ENCODE data around the gene DOHH. TPM values are rescaled to one million over a fixed set of nuclear protein-coding genes. Genes with fewer than 3 reads are reported as not detected.

DOHH gene
- total and polyA plus RNA-seq, 2 donors (not counting 3 experiments of a cell fraction or from before 2014, with no cell fraction given), result 8.7 to 15.2 TPM

GRCh38 chr19:3450796-3451411 is 49.6 kb downstream of the DOHH start:
- CTCF ChIA-PET, result interaction anchor here (0.8 to 1.5 kb wide), 5 partner anchors 11 to 34 kb away, joined by 3 to 5 read pairs (median 4); no protein-coding TSS in a partner anchor

GRCh38 chr19:3448616-3449334 is 51.7 kb downstream of the DOHH start:
- intact Hi-C loops (cut with micrococcal nuclease), result no loop called here
- no peak overlapping the region for H3K9ac ChIP-seq (replicated peaks; ENCODE audit: extremely low read depth, insufficient read depth, low read length)
- no peak overlapping the region for H3K4me3 ChIP-seq (replicated peaks in 1 of 3; ENCODE audit: insufficient read depth in 1 of 3, low read depth in 1 of 3, low read length in 3 of 3)
- H3K79me2 ChIP-seq (ENCODE audit: control insufficient read depth, insufficient read depth, low read length), result peaks cover 11% of the 10 kb centered on the region
- H3K9me3 ChIP-seq (replicated peaks; ENCODE audit: control insufficient read depth, insufficient read depth, low read length), result no peaks in the 10 kb centered on the region
- no peak overlapping the region for H3K4me2 ChIP-seq (ENCODE audit: insufficient read depth, low read length)
- DNase-seq (ENCODE audit: low read depth, low spot score) (no peak), FAIRE-seq (no peak)
- no peaks in the 10 kb centered on the region for H3K9me1 ChIP-seq (replicated peaks; ENCODE audit: control insufficient read depth, extremely low read depth, insufficient read depth, low read length)
- peaks cover 5 to 37% of the 10 kb centered on the region in 2 experiments for H3K36me3 ChIP-seq (ENCODE audit: control insufficient read depth in 2 of 2, extremely low read depth in 1 of 2, insufficient read depth in 2 of 2, low read length in 2 of 2)
- peaks cover 16% of the 10 kb centered on the region for H3K4me1 ChIP-seq (ENCODE audit: control insufficient read depth, extremely low read depth, insufficient read depth, low read length)
- BruUV-seq (replicated peaks), result no TSS peak
- H2AFZ ChIP-seq (ENCODE audit: low read depth, low read length), result no peak overlapping the region
- ChIA-PET POLR2A (no interaction called here), CTCF (interaction anchor here (1.2 kb wide), 1 partner anchor 19 kb away, joined by 5 read pairs; no protein-coding TSS in a partner anchor)
- dilution Hi-C loops (cut with MboI; ENCODE audit: extremely low pct_ligation_motif_present, low sequenced_read_pairs), result no loop called here
- no peak overlapping the region for H3K27ac ChIP-seq (ENCODE audit: insufficient read depth, low read depth, low read length)
- H4K20me1 ChIP-seq (replicated peaks; ENCODE audit: control insufficient read depth, extremely low read depth, insufficient read depth, low read length), result no peaks in the 10 kb centered on the region
- H3K27me3 ChIP-seq (ENCODE audit: control insufficient read depth in 2 of 2, insufficient read depth in 2 of 2, low read length in 2 of 2), result no peaks in the 10 kb centered on the region
- TF ChIP-seq FOS (IDR thresholded peaks at IDR 0.05; ENCODE audit: borderline replicate concordance, insufficient read depth, low read length) (no peak), POLR2AphosphoS5 (IDR thresholded peaks at IDR 0.05; ENCODE audit: insufficient read depth, low read depth, low read length) (no peak), JUN (IDR thresholded peaks at IDR 0.05; ENCODE audit: borderline replicate concordance, insufficient read depth, insufficient read length, low read depth) (no peak), GATA2 (IDR thresholded peaks at IDR 0.05; ENCODE audit: insufficient read depth, insufficient read length, low read depth, low read length) (no peak), MAX (IDR thresholded peaks at IDR 0.05; ENCODE audit: insufficient read depth, insufficient read length) (no peak), EZH2 (IDR thresholded peaks at IDR 0.05; ENCODE audit: borderline replicate concordance, low read depth, low read length, severe bottlenecking) (no peak), MYC (IDR thresholded peaks at IDR 0.05; ENCODE audit: low read depth, low read length) (no peak), POLR2A (IDR thresholded peaks at IDR 0.05; ENCODE audit: low read depth, low read length) (no peak)
- TF ChIP-seq, protein P1, sequence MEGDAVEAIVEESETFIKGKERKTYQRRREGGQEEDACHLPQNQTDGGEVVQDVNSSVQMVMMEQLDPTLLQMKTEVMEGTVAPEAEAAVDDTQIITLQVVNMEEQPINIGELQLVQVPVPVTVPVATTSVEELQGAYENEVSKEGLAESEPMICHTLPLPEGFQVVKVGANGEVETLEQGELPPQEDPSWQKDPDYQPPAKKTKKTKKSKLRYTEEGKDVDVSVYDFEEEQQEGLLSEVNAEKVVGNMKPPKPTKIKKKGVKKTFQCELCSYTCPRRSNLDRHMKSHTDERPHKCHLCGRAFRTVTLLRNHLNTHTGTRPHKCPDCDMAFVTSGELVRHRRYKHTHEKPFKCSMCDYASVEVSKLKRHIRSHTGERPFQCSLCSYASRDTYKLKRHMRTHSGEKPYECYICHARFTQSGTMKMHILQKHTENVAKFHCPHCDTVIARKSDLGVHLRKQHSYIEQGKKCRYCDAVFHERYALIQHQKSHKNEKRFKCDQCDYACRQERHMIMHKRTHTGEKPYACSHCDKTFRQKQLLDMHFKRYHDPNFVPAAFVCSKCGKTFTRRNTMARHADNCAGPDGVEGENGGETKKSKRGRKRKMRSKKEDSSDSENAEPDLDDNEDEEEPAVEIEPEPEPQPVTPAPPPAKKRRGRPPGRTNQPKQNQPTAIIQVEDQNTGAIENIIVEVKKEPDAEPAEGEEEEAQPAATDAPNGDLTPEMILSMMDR (IDR thresholded peaks at IDR 0.05; ENCODE audit: extremely low read depth in 1 of 2, insufficient read depth in 1 of 2, low read depth in 1 of 2, low read length in 2 of 2), result no peak

More at GRCh38 chr19:3450796-3451411, 49.6 kb downstream of the DOHH start:
- H3K27me3 ChIP-seq (ENCODE audit: control insufficient read depth in 2 of 2, insufficient read depth in 2 of 2, low read length in 2 of 2), result no peaks in the 10 kb centered on the region
- FAIRE-seq (peak; percentile 99), DNase-seq (ENCODE audit: low read depth, low spot score) (peak; percentile 99)
- H3K36me3 ChIP-seq (ENCODE audit: control insufficient read depth in 2 of 2, extremely low read depth in 1 of 2, insufficient read depth in 2 of 2, low read length in 2 of 2), result peaks cover 5 to 40% of the 10 kb centered on the region in 2 experiments
- no peak overlapping the region for H3K4me2 ChIP-seq (ENCODE audit: insufficient read depth, low read length)
- no TSS peak for BruUV-seq (replicated peaks)
- H4K20me1 ChIP-seq (replicated peaks; ENCODE audit: control insufficient read depth, extremely low read depth, insufficient read depth, low read length), result no peaks in the 10 kb centered on the region
- no peak for TF ChIP-seq POLR2A (IDR thresholded peaks at IDR 0.05; ENCODE audit: low read depth, low read length)
- peak; percentile 69 for TF ChIP-seq POLR2AphosphoS5 (IDR thresholded peaks at IDR 0.05; ENCODE audit: insufficient read depth, low read depth, low read length)
- peak; percentile 97 for TF ChIP-seq FOS (IDR thresholded peaks at IDR 0.05; ENCODE audit: borderline replicate concordance, insufficient read depth, low read length)
- peak; percentile 96 for TF ChIP-seq MAX (IDR thresholded peaks at IDR 0.05; ENCODE audit: insufficient read depth, insufficient read length)
- TF ChIP-seq JUN (IDR thresholded peaks at IDR 0.05; ENCODE audit: borderline replicate concordance, insufficient read depth, insufficient read length, low read depth), result peak; percentile 97
- peak; percentile 47 for TF ChIP-seq MYC (IDR thresholded peaks at IDR 0.05; ENCODE audit: low read depth, low read length)
- TF ChIP-seq GATA2 (IDR thresholded peaks at IDR 0.05; ENCODE audit: insufficient read depth, insufficient read length, low read depth, low read length), result no peak
- H3K9me3 ChIP-seq (replicated peaks; ENCODE audit: control insufficient read depth, insufficient read depth, low read length), result no peaks in the 10 kb centered on the region
- POLR2A ChIA-PET, result no interaction called here
- H3K9ac ChIP-seq (replicated peaks; ENCODE audit: extremely low read depth, insufficient read depth, low read length), result peak overlapping the region; percentile 70
- no peak overlapping the region for H2AFZ ChIP-seq (ENCODE audit: low read depth, low read length)
- H3K4me1 ChIP-seq (ENCODE audit: control insufficient read depth, extremely low read depth, insufficient read depth, low read length), result peaks cover 11% of the 10 kb centered on the region
- H3K4me3 ChIP-seq (replicated peaks in 1 of 3; ENCODE audit: insufficient read depth in 1 of 3, low read depth in 1 of 3, low read length in 3 of 3), result no peak overlapping the region
- peaks cover 8% of the 10 kb centered on the region for H3K79me2 ChIP-seq (ENCODE audit: control insufficient read depth, insufficient read depth, low read length)
- intact Hi-C loops (cut with micrococcal nuclease), result loop anchor here (1.0 kb wide), 4 partner anchors 8 to 47 kb away; no protein-coding TSS in a partner anchor
- H3K27ac ChIP-seq (ENCODE audit: insufficient read depth, low read depth, low read length), result peak overlapping the region; percentile 94
- dilution Hi-C loops (cut with MboI; ENCODE audit: extremely low pct_ligation_motif_present, low sequenced_read_pairs), result no loop called here
- no peaks in the 10 kb centered on the region for H3K9me1 ChIP-seq (replicated peaks; ENCODE audit: control insufficient read depth, extremely low read depth, insufficient read depth, low read length)

All from endothelial cell of umbilical vein (primary cell).